IMR-90 (cell line): ENCODE results near the gene PPFIBP2.

Source experiments
- CEBPB ChIP-seq: IDR thresholded peaks from 2 replicates; pipeline ENCODE4 v1.6.1; 2012; ENCODE audit warnings: low read depth, low read length, improper control_type of control experiment
- CHD1 ChIP-seq: IDR thresholded peaks from 2 replicates; pipeline ENCODE4 v1.6.1; 2012; ENCODE audit warnings: low read depth, low read length, improper control_type of control experiment
- CTCF ChIP-seq: conservative IDR thresholded peaks from 2 replicates; pipeline ENCODE4 v1.5.1; 2012; ENCODE audit warnings: mild to moderate bottlenecking, low read depth, low read length, improper control_type of control experiment
- FOS ChIP-seq: fragments of 150-350 bp; IDR thresholded peaks from 2 replicates; pipeline ENCODE4 v1.6.1; 2016; ENCODE audit warnings: low read depth, low read length
- MAFK ChIP-seq: IDR thresholded peaks from 2 replicates; pipeline ENCODE4 v1.6.1; 2012; ENCODE audit warnings: low read depth, low read length, improper control_type of control experiment
- MAZ ChIP-seq: IDR thresholded peaks from 2 replicates; pipeline ENCODE4 v1.6.1; 2012; ENCODE audit warnings: low read depth, mild to moderate bottlenecking, low read length, improper control_type of control experiment, moderate library complexity, borderline replicate concordance
- POLR2A ChIP-seq: IDR thresholded peaks from 2 replicates; pipeline ENCODE4 v1.6.1; 2012; ENCODE audit warnings: mild to moderate bottlenecking, low read depth, low read length
- RCOR1 ChIP-seq: IDR thresholded peaks from 2 replicates; pipeline ENCODE4 v1.6.1; 2012; ENCODE audit warnings: mild to moderate bottlenecking, low read length, improper control_type of control experiment; ENCODE audit not compliant: insufficient replicate concordance
- SMC3 ChIP-seq: fragments of 150-350 bp; IDR thresholded peaks from 2 replicates; pipeline ENCODE4 v1.6.1; 2016; ENCODE audit warnings: low read depth, mild to moderate bottlenecking, antibody characterized with exemption, low read length, moderate library complexity

- TF ChIP-seq POLR2A (no peak), RCOR1 (no peak), MAFK (no peak), CTCF (no peak), FOS (no peak), CEBPB (no peak), SMC3 (no peak), MAZ (no peak), CHD1 (no peak)
Observed at GRCh38 chr11:7501251-7501650, 12.5 kb upstream of the PPFIBP2 start.
